OCI-LY1 (cell line): ENCODE results near the gene SEMA3A.
"Not testable (repeated sequence)": the region's sequence is repeated elsewhere in the genome, so short reads cannot be mapped to it uniquely, and the experiment has no call there.

Source experiments
- H2AFZ ChIP-seq: fragments of 200-600 bp; sonication (generic), shearing (Covaris generic); 2 replicates; pipeline ENCODE4 v1.6.0; 2014; ENCODE audit warnings: antibody characterized with exemption, mild to moderate bottlenecking, low read length
- H3F3A ChIP-seq: fragments of 200-600 bp; sonication (generic), shearing (Covaris generic); 2 replicates; pipeline ENCODE4 v1.6.0; 2014; ENCODE audit warnings: mild to moderate bottlenecking, antibody characterized with exemption, low read length, moderate library complexity; ENCODE audit not compliant: insufficient read depth
- H3K27ac ChIP-seq: fragments of 200-600 bp; sonication (generic); 2 replicates; pipeline ENCODE4 v1.5.1; 2014; ENCODE audit warnings: low read length, mixed run types, mild to moderate bottlenecking, low read depth; ENCODE audit not compliant: poor library complexity, severe bottlenecking
- H3K27me3 ChIP-seq: fragments of 200-600 bp; sonication (generic); 2 replicates; pipeline ENCODE4 v1.6.0; 2014; ENCODE audit warnings: antibody characterized with exemption, mild to moderate bottlenecking, low read length, moderate library complexity; ENCODE audit not compliant: insufficient read depth
- H3K36me3 ChIP-seq: fragments of 200-600 bp; sonication (generic); 2 replicates; pipeline ENCODE4 v1.6.1; 2014; ENCODE audit warnings: mild to moderate bottlenecking, antibody characterized with exemption, low read length, moderate library complexity, mixed read lengths; ENCODE audit not compliant: insufficient read depth
- H3K4me1 ChIP-seq: fragments of 200-600 bp; sonication (generic); 2 replicates; pipeline ENCODE4 v1.5.1; 2014; ENCODE audit warnings: mild to moderate bottlenecking, low read length, moderate library complexity; ENCODE audit not compliant: insufficient read depth, severe bottlenecking
- H3K4me2 ChIP-seq: fragments of 200-600 bp; sonication (generic), shearing (Covaris generic); 2 replicates; pipeline ENCODE4 v1.6.1; 2014; ENCODE audit warnings: low read length
- H3K4me3 ChIP-seq: fragments of 200-600 bp; sonication (generic); 2 replicates; pipeline ENCODE4 v1.5.1; 2014; ENCODE audit warnings: low read length, low read depth, mild to moderate bottlenecking, mixed read lengths; ENCODE audit not compliant: poor library complexity, severe bottlenecking
- H3K79me2 ChIP-seq: fragments of 200-600 bp; shearing (Covaris generic); 2 replicates; pipeline ENCODE4 v1.6.1; 2016; ENCODE audit warnings: mixed run types, low read length, mixed read lengths; ENCODE audit not compliant: insufficient read depth
- H3K9ac ChIP-seq: fragments of 200-600 bp; sonication (generic), shearing (Covaris generic); 2 replicates; pipeline ENCODE4 v1.6.1; 2014; ENCODE audit warnings: mild to moderate bottlenecking, low read length, mixed read lengths
- H3K9me2 ChIP-seq: fragments of 200-600 bp; sonication (generic), shearing (Covaris generic); 2 replicates; pipeline ENCODE4 v1.6.1; 2014; ENCODE audit warnings: low read depth, mild to moderate bottlenecking, low read length, mixed read lengths
- H3K9me3 ChIP-seq: fragments of 200-600 bp; shearing (Covaris generic); 2 replicates; pipeline ENCODE4 v1.6.1; 2014; ENCODE audit warnings: low read length, mixed read lengths
- H4K20me1 ChIP-seq: fragments of 200-600 bp; sonication (generic), shearing (Covaris generic); 2 replicates; pipeline ENCODE4 v1.6.0; 2016; ENCODE audit warnings: mild to moderate bottlenecking, low read length; ENCODE audit not compliant: insufficient read depth
- CTCF ChIP-seq: fragments of 200-600 bp; sonication (generic), shearing (Covaris generic); IDR thresholded peaks from 2 replicates; pipeline ENCODE4 v1.5.1; 2017; ENCODE audit warnings: mild to moderate bottlenecking, antibody characterized with exemption, low read length, moderate library complexity, mixed read lengths
- EZH2 ChIP-seq: fragments of 200-600 bp; sonication (generic), shearing (Covaris generic); IDR thresholded peaks from 2 replicates; pipeline ENCODE4 v1.8.0; 2017; ENCODE audit warnings: borderline replicate concordance, mixed run types, mild to moderate bottlenecking, antibody characterized with exemption, low read length, moderate library complexity, mixed read lengths

Gene SEMA3A

GRCh38 chr7:84055904-84056605 lies 138.5 kb downstream of the SEMA3A start:
- H3K36me3 ChIP-seq = no peaks in the 10 kb centered on the region
- TF ChIP-seq CTCF (no peak), EZH2 (no peak)
- H3K4me3 ChIP-seq = no peak overlapping the region
- H3K27me3 ChIP-seq = no peaks in the 10 kb centered on the region
- H3K9ac ChIP-seq = no peak overlapping the region
- no peaks in the 10 kb centered on the region for H4K20me1 ChIP-seq
- no peaks in the 10 kb centered on the region for H3K9me2 ChIP-seq
- H3K27ac ChIP-seq = no peak overlapping the region
- no peak overlapping the region for H2AFZ ChIP-seq
- H3F3A ChIP-seq = no peaks in the 10 kb centered on the region
- no peaks in the 10 kb centered on the region for H3K4me1 ChIP-seq
- no peaks in the 10 kb centered on the region for H3K9me3 ChIP-seq
- no peaks in the 10 kb centered on the region for H3K79me2 ChIP-seq
- no peak overlapping the region for H3K4me2 ChIP-seq

- not testable (repeated sequence) for H3K4me2 ChIP-seq, H3K27ac ChIP-seq, H2AFZ ChIP-seq, H3F3A ChIP-seq, H3K79me2 ChIP-seq, H4K20me1 ChIP-seq, H3K9me2 ChIP-seq, H3K36me3 ChIP-seq, H3K9me3 ChIP-seq, H3K9ac ChIP-seq, H3K27me3 ChIP-seq, H3K4me3 ChIP-seq, H3K4me1 ChIP-seq
Measured at GRCh38 chr7:84055199-84055598, 139.4 kb downstream of the SEMA3A start.

- H3F3A ChIP-seq = no peaks in the 10 kb centered on the region
- H3K79me2 ChIP-seq = no peaks in the 10 kb centered on the region
- no peak overlapping the region for H3K4me2 ChIP-seq
- TF ChIP-seq EZH2 (no peak), CTCF (no peak)
- H3K27ac ChIP-seq = no peak overlapping the region
- no peak overlapping the region for H3K9ac ChIP-seq
- no peaks in the 10 kb centered on the region for H3K4me1 ChIP-seq
- H4K20me1 ChIP-seq = no peaks in the 10 kb centered on the region
- H3K9me2 ChIP-seq = peaks cover 3% of the 10 kb centered on the region; the same call in 1 of the 2 replicates
- no peak overlapping the region for H2AFZ ChIP-seq
- no peaks in the 10 kb centered on the region for H3K9me3 ChIP-seq
- no peaks in the 10 kb centered on the region for H3K36me3 ChIP-seq
- no peak overlapping the region for H3K4me3 ChIP-seq
- no peaks in the 10 kb centered on the region for H3K27me3 ChIP-seq
Measured at GRCh38 chr7:84049071-84049836, 145.3 kb downstream of the SEMA3A start.
